CD4-positive, alpha-beta T cell treated with Interleukin-4 for 1 hour (primary cell): ENCODE data around the gene IGFBPL1.
"Not testable (repeated sequence)": the region's sequence is repeated elsewhere in the genome, so short reads cannot be mapped to it uniquely, and the experiment has no call there.

Source experiments
- DNase-seq, 2 donors: peaks; one replicate each; pipeline ENCODE4 v3.0.0-alpha.2; 2020 to 2022

IGFBPL1 gene

GRCh38 chr9:38428062-38428461 lies 3.8 kb upstream of the IGFBPL1 start:
- DNase-seq: no peak

- no peak for DNase-seq
These were observed 664 bp upstream of the IGFBPL1 start for GRCh38 chr9:38424918-38425317.

GRCh38 chr9:38423273-38423972 lies 831 bp downstream of the IGFBPL1 start:
- no peak for DNase-seq

GRCh38 chr9:38422555-38423260 lies 1.5 kb downstream of the IGFBPL1 start:
- DNase-seq: no peak

- DNase-seq: no peak
These were observed 2.6 kb downstream of the IGFBPL1 start for GRCh38 chr9:38421498-38422211.

GRCh38 chr9:38419181-38419580 lies 5.1 kb downstream of the IGFBPL1 start:
- DNase-seq: no peak

- no peak for DNase-seq
These were observed 5.9 kb downstream of the IGFBPL1 start for GRCh38 chr9:38418366-38418765.

GRCh38 chr9:38417003-38417945 lies 7.0 kb downstream of the IGFBPL1 start:
- DNase-seq: peak in 1 of 2 donors; percentile 38

GRCh38 chr9:38416461-38416860 lies 7.8 kb downstream of the IGFBPL1 start:
- no peak for DNase-seq

- no peak for DNase-seq
These were observed 8.4 kb downstream of the IGFBPL1 start for GRCh38 chr9:38415856-38416255.

- DNase-seq: no peak
These were observed 10.1 kb downstream of the IGFBPL1 start for GRCh38 chr9:38414040-38414723.

- DNase-seq: no peak
These were observed 11.0 kb downstream of the IGFBPL1 start for GRCh38 chr9:38413283-38413682.

- DNase-seq: no peak
These were observed 11.5 kb downstream of the IGFBPL1 start for GRCh38 chr9:38412751-38413150.

- no peak for DNase-seq
These were observed 15.5 kb downstream of the IGFBPL1 start for GRCh38 chr9:38408719-38409118.

GRCh38 chr9:38406476-38407186 lies 17.6 kb downstream of the IGFBPL1 start:
- DNase-seq: no peak

GRCh38 chr9:38405785-38406184 lies 18.5 kb downstream of the IGFBPL1 start:
- no peak for DNase-seq

GRCh38 chr9:38404314-38404713 lies 19.9 kb downstream of the IGFBPL1 start:
- DNase-seq: no peak

- DNase-seq: no peak
These were observed 22.3 kb downstream of the IGFBPL1 start for GRCh38 chr9:38401994-38402393.

GRCh38 chr9:38399191-38399590 lies 25.1 kb downstream of the IGFBPL1 start:
- DNase-seq: not testable (repeated sequence)

GRCh38 chr9:38396371-38396671 lies 27.9 kb downstream of the IGFBPL1 start:
- no peak for DNase-seq

- no peak for DNase-seq
These were observed 28.4 kb downstream of the IGFBPL1 start for GRCh38 chr9:38395653-38396370.
